Lower lobe of right lung (tissue), 2 donors: ENCODE measurements around the gene BTN1A1. TPM values are rescaled to one million over a fixed set of nuclear protein-coding genes. Genes with fewer than 3 reads are reported as not detected.
A peak's percentile ranks its signal among the peaks of the same experiment; 100 is the strongest.
"Not testable (repeated sequence)": the region's sequence is repeated elsewhere in the genome, so short reads cannot be mapped to it uniquely, and the experiment has no call there.

Experiments
- ATAC-seq, 2 donors: fragments of 200-7000 bp; cut with Tn5 transposase; one replicate each; pipeline ENCODE4 v1.9.1; 2020 to 2022; ENCODE audit warnings: mild to moderate bottlenecking in 2 of 2, moderate library complexity in 2 of 2
- DNase-seq: peaks from one replicate; pipeline ENCODE4 v3.0.0-alpha.2; 2020
- H3K27ac ChIP-seq: fragments of 200-600 bp; one replicate; pipeline ENCODE4 v1.8.0; 2022
- H3K27me3 ChIP-seq: fragments of 200-600 bp; one replicate; pipeline ENCODE4 v1.8.0; 2022; ENCODE audit warnings: low read depth
- H3K36me3 ChIP-seq: fragments of 200-600 bp; one replicate; pipeline ENCODE4 v1.8.0; 2022; ENCODE audit warnings: mild to moderate bottlenecking
- H3K4me1 ChIP-seq: fragments of 200-600 bp; one replicate; pipeline ENCODE4 v1.8.0; 2022
- H3K4me3 ChIP-seq: fragments of 200-600 bp; one replicate; pipeline ENCODE4 v1.8.0; 2022; ENCODE audit warnings: mild to moderate bottlenecking
- H3K9me3 ChIP-seq: fragments of 200-600 bp; one replicate; pipeline ENCODE4 v1.8.0; 2022
- intact Hi-C: fragments of 100-400 bp; cut with DNase I; formaldehyde crosslinking; loops from one replicate; pipeline ENCODE4 v1.11.0; 2022
- total RNA-seq: library from RNA; stranded (reverse); fragmentation: NEBNext Ultra II Directional; extraction: Animal tissue kit (Norgen Biotek cat#: 25700); gene quantifications from one replicate; pipeline ENCODE4 v1.2.1, GENCODE V29; 2021
- TF ChIP-seq, protein P1 (sequence below): fragments of 200-600 bp; IDR thresholded peaks from one replicate; pipeline ENCODE4 v1.8.0; 2022; ENCODE audit warnings: antibody characterized with exemption, mild to moderate bottlenecking
- donor health status: DM: no; HTN: yes; CAD: no; lungs with severe emphysema.

Gene BTN1A1
- total RNA-seq, 1 donor from 2014 or later: not detected

DNA sequence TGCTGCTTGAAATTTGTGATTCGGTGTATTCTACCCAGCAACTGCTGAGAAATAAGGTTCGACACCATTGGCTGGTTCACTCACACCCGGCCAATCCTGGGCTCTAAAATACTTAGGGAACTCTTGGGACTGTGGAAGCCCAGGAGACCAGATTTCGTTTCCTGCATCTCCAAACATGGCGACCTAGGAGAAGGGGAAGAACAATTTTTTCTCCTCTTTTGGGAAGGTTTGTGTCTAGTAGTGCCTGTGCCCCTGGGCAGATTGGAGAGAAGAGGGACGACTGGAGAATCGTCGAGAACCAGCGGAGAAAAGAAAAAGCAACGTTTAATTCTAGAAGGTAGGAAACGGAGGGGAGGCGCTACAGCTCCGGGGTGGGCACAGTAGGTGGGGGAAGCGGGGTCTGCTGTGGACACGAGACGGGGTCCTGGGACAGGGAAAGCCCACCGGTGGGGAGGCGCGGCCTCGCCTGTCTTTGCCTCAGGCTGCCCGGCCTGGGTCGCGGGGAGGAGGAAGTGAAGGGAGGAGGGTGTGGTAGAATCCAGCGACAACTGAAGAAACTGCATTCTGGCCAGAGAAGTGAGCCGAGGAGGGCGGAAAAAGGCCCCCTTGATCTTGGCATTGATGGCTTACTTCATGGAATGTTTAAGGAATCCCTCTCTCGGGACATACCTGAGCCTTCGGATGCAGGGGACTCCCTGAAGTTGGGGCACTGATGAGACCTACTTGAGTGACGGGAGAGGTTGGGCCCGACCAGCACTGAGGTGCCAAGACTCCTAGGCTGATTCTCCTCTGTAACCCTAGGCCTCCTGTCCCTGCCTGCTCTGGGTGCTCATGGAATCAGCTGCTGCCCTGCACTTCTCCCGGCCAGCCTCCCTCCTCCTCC is 42.1 kb upstream of the BTN1A1 start, which contains the start of gene BTN2A1:
BTN2A1 (plus strand) TSS at position 150 of the 883 bp plus-strand sequence; CDS start at position 832, 682 bp downstream.
- Histone ChIP-seq H3K9me3 (no peaks in the 10 kb centered on the region), H3K4me1 (peaks cover 55% of the 10 kb centered on the region), H3K27me3 (no peaks in the 10 kb centered on the region), H3K27ac (peak within 1 kb of the TSS; percentile 95), H3K36me3 (peaks cover 36% of the 10 kb centered on the region), H3K4me3 (peak within 1 kb of the TSS; percentile 85)
- intact Hi-C loops: no loop called here
- TF ChIP-seq, protein P1, sequence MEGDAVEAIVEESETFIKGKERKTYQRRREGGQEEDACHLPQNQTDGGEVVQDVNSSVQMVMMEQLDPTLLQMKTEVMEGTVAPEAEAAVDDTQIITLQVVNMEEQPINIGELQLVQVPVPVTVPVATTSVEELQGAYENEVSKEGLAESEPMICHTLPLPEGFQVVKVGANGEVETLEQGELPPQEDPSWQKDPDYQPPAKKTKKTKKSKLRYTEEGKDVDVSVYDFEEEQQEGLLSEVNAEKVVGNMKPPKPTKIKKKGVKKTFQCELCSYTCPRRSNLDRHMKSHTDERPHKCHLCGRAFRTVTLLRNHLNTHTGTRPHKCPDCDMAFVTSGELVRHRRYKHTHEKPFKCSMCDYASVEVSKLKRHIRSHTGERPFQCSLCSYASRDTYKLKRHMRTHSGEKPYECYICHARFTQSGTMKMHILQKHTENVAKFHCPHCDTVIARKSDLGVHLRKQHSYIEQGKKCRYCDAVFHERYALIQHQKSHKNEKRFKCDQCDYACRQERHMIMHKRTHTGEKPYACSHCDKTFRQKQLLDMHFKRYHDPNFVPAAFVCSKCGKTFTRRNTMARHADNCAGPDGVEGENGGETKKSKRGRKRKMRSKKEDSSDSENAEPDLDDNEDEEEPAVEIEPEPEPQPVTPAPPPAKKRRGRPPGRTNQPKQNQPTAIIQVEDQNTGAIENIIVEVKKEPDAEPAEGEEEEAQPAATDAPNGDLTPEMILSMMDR: no peak
- ATAC-seq: peak; percentile 98 to 100
- peak; percentile 76 for DNase-seq

DNA sequence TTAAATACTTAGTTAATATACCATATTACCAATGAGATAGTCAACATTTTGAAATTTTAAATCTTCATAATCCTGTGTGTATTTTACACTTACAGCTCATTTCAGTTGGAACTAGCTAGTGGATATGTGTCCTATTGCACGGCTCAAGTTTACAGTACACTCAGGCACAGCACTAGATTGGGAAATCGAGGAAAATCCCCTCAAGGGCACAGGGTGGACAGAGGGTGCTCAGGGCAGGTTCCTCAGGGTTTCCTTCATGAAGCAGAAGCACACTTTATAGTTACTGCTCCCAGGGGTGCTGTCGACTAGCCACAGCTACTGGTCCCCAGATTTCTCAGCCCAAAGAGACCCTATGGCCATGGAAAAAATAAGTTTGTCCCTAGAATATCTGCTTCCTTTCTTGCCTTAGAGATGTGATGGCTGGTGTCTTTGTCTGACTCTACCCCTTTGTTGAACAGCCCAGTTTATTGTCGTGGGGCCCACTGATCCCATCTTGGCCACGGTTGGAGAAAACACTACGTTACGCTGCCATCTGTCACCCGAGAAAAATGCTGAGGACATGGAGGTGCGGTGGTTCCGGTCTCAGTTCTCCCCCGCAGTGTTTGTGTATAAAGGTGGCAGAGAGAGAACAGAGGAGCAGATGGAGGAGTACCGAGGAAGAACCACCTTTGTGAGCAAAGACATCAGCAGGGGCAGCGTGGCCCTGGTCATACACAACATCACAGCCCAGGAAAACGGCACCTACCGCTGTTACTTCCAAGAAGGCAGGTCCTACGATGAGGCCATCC is 40.9 kb upstream of the BTN1A1 start:
- intact Hi-C loops: no loop called here
- TF ChIP-seq, protein P1: no peak
- peak overlapping the region; percentile 85 for H3K4me3 ChIP-seq
- no peak overlapping the region for H3K27ac ChIP-seq
- no peaks in the 10 kb centered on the region for H3K9me3 ChIP-seq
- peaks cover 55% of the 10 kb centered on the region for H3K4me1 ChIP-seq
- ATAC-seq (no peak), DNase-seq (no peak)
- no peaks in the 10 kb centered on the region for H3K27me3 ChIP-seq
- H3K36me3 ChIP-seq: peaks cover 48% of the 10 kb centered on the region

DNA sequence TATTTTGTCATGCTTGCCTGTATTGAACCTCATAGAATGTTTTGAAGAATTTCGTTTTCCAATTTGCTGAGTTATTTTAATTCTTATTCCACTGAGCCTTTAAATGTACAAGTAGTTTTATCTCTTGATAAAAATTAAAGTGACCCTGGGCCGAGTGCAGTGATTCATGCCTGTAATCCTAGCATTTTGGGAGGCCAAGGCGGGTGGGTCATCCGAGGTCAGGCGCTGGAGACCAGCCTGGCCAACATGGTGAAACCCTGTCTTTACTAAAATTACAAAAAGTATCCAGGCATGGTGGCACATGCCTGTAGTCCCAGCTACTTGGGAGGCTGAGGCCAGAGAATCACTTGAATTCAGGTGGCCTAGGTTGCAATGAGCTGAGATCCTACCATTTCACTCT is 38.8 kb upstream of the BTN1A1 start:
- peak overlapping the region; percentile 18 for H3K4me3 ChIP-seq
- intact Hi-C loops, H3K9me3 ChIP-seq, H3K27ac ChIP-seq, DNase-seq, ATAC-seq, H3K27me3 ChIP-seq: not testable (repeated sequence)
- peaks cover 47% of the 10 kb centered on the region for H3K4me1 ChIP-seq
- H3K36me3 ChIP-seq: peaks cover 69% of the 10 kb centered on the region

DNA sequence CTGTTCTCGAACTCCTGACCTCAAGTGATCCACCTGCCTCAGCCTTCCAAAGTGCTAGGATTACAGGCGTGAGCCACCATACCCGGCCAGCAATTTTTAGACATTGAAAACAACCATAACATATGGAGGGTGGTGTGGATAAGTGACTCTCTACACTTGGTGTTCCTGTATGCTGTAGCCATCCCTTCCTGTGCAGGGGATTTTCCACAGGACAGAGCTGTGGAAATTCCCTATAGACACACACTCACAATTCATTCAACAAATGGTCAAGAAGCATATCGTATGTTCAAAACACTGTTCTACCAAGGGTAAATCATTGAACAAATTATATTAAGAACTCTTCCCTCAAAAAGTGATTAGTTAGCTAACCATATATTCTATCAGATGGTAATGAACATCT is 36.1 kb upstream of the BTN1A1 start:
- TF ChIP-seq, protein P1: no peak

DNA sequence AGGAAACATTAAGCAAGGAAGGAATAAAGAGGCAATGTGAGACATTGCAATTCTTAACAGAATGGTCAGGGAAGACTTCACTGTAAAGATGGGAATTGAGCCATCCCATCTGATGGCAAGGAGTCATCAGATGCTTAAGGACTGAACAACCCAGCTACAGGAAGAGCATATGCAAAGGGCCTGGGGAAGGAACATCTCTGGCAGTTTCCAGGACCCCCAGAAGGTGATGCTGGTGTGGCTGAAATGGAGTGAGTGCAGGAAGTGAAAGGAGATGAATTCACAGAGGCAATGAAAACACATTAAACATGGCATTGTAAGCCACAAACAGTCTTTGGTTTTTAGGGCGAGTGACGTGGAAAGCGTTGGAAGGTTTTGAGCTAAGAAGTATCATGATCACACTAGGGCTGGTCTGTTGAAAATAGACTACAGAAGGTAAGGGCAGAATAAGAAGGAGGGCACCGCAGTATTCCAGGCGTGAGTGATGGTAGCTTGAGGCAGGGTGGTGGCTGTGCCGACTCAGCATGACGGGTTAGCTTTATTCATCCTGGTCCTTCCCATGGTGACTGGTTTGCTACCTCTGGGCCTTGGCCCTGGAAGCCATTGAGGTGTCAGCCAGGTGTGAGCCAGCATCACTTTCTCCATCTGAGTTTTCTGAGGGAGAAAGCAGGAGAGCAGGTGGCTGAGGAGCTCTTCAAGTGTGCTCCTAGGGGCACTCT is 35.5 kb upstream of the BTN1A1 start:
- H3K9me3 ChIP-seq: no peaks in the 10 kb centered on the region
- peaks cover 96% of the 10 kb centered on the region for H3K36me3 ChIP-seq
- no peaks in the 10 kb centered on the region for H3K27me3 ChIP-seq
- no peak overlapping the region for H3K4me3 ChIP-seq
- H3K4me1 ChIP-seq: peaks cover 25% of the 10 kb centered on the region
- DNase-seq: no peak
- no peak for ATAC-seq
- TF ChIP-seq, protein P1: no peak
- intact Hi-C loops: no loop called here
- no peak overlapping the region for H3K27ac ChIP-seq

More for the DNA sequence above, 36.1 kb upstream of the BTN1A1 start:
- Histone ChIP-seq H3K4me1 (peaks cover 31% of the 10 kb centered on the region), H3K4me3 (no peak overlapping the region), H3K9me3 (no peaks in the 10 kb centered on the region), H3K27me3 (no peaks in the 10 kb centered on the region), H3K27ac (no peak overlapping the region), H3K36me3 (peaks cover 96% of the 10 kb centered on the region)
- no peak for ATAC-seq
- DNase-seq: no peak
- intact Hi-C loops: no loop called here
